SK-N-SH (cell line): ENCODE measurements around the gene ADGRE3. TPM values are rescaled to one million over a fixed set of nuclear protein-coding genes. Genes with fewer than 3 reads are reported as not detected.

Experiments used
- CTCF ChIA-PET: fragments of 300-600, 350-600 bp; formaldehyde crosslinking; extraction: SDS; loops from one replicate; lab custom pipeline; 2021; lab: Yijun Ruan, JAX
- POLR2A ChIA-PET: fragments of 350-600 bp; sonication (Branson Sonifier 250); formaldehyde crosslinking; extraction: SDS; loops from one replicate; lab custom pipeline; 2020; ENCODE audit warnings: antibody characterized with exemption, inconsistent platforms; lab: Yijun Ruan, JAX
- DNase-seq: peaks from one replicate; pipeline ENCODE4 v3.0.0; 2012
- H2AFZ ChIP-seq: fragments of 200-600 bp; sonication (generic); 2 replicates; pipeline ENCODE4 v1.8.1; 2016; ENCODE audit warnings: antibody characterized with exemption, mild to moderate bottlenecking, low read depth
- H3F3A ChIP-seq: fragments of 200-600 bp; sonication (generic); replicated peaks from 2 replicates; pipeline ENCODE3; 2016; ENCODE audit warnings: antibody characterized with exemption, mild to moderate bottlenecking; ENCODE audit not compliant: insufficient read depth
- H3K27ac ChIP-seq, 2 experiments: fragments of 200-500 bp in 1 of 2; fragments of 200-600 bp in 1 of 2; sonication (Bioruptor generic) in 1 of 2; sonication (generic), shearing (Covaris generic) in 1 of 2; 2 replicates each; pipeline versions ENCODE4 v1.5.1 to v1.6.1; 2014 to 2016; ENCODE audit warnings: low read depth in 2 of 2, inconsistent platforms in 1 of 2, low read length in 1 of 2, mild to moderate bottlenecking in 1 of 2, mixed read lengths in 1 of 2
- H3K27me3 ChIP-seq: fragments of 200-600 bp; sonication (generic), shearing (Covaris generic); 2 replicates; pipeline ENCODE4 v1.6.1; 2016; ENCODE audit warnings: mixed run types; ENCODE audit not compliant: insufficient read depth
- H3K36me3 ChIP-seq, 2 experiments: fragments of 200-500 bp in 1 of 2; fragments of 200-600 bp in 1 of 2; sonication (Bioruptor generic) in 1 of 2; sonication (generic) in 1 of 2; replicated peaks in 1 of 2; 2 replicates each; pipeline versions ENCODE3 to v1.5.1; 2014 to 2016; ENCODE audit warnings: low read length in 1 of 2, mild to moderate bottlenecking in 1 of 2; ENCODE audit not compliant: insufficient read depth in 2 of 2, control insufficient read depth in 1 of 2
- H3K4me1 ChIP-seq, 2 experiments: fragments of 200-500 bp in 1 of 2; fragments of 200-600 bp in 1 of 2; sonication (Bioruptor generic) in 1 of 2; sonication (generic), shearing (Covaris generic) in 1 of 2; 2 replicates each; pipeline versions ENCODE4 v1.5.1 to v1.6.1; 2014 to 2016; ENCODE audit warnings: low read depth in 1 of 2, low read length in 1 of 2, mixed run types in 1 of 2; ENCODE audit not compliant: insufficient read depth in 2 of 2, control insufficient read depth in 1 of 2
- H3K4me2 ChIP-seq: fragments of 200-600 bp; sonication (generic), shearing (Covaris generic); 2 replicates; pipeline ENCODE4 v1.6.1; 2017; ENCODE audit warnings: mixed run types
- H3K4me3 ChIP-seq, 2 experiments: fragments of 200-500 bp in 1 of 2; fragments of 200-600 bp in 1 of 2; sonication (Bioruptor generic) in 1 of 2; sonication (generic), shearing (Covaris generic) in 1 of 2; 2 replicates each; pipeline versions ENCODE4 v1.5.1 to v1.8.1; 2014 to 2016; ENCODE audit warnings: low read depth in 2 of 2, inconsistent platforms in 1 of 2, low read length in 1 of 2, mild to moderate bottlenecking in 1 of 2, mixed read lengths in 1 of 2, moderate library complexity in 1 of 2
- H3K79me2 ChIP-seq: fragments of 200-600 bp; sonication (generic); 2 replicates; pipeline ENCODE4 v1.8.1; 2017; ENCODE audit warnings: mild to moderate bottlenecking; ENCODE audit not compliant: insufficient read depth
- H3K9ac ChIP-seq: fragments of 200-600 bp; sonication (generic); 2 replicates; pipeline ENCODE4 v1.6.1; 2017; ENCODE audit warnings: mixed run types
- H3K9me2 ChIP-seq: fragments of 200-600 bp; sonication (generic); 2 replicates; pipeline ENCODE4 v1.6.1; 2017; ENCODE audit warnings: mixed run types
- H3K9me3 ChIP-seq: fragments of 200-600 bp; sonication (generic); 2 replicates; pipeline ENCODE4 v1.6.1; 2017; ENCODE audit warnings: mixed run types, mild to moderate bottlenecking, moderate library complexity
- H4K20me1 ChIP-seq: fragments of 200-600 bp; sonication (generic); 2 replicates; pipeline ENCODE4 v1.6.1; 2017; ENCODE audit warnings: mild to moderate bottlenecking, mixed run types; ENCODE audit not compliant: insufficient read depth
- EZH2phosphoT487 ChIP-seq: fragments of 200-600 bp; sonication (generic); IDR thresholded peaks from 2 replicates; pipeline ENCODE4 v1.6.1; 2017; ENCODE audit warnings: low read depth, mixed run types, mild to moderate bottlenecking, antibody characterized with exemption, moderate library complexity, borderline replicate concordance
- FOSL2 ChIP-seq: IDR thresholded peaks from 2 replicates; pipeline ENCODE4 v1.4.0; 2012; ENCODE audit warnings: low read depth, mild to moderate bottlenecking, moderate library complexity, borderline replicate concordance
- FOXM1 ChIP-seq: IDR thresholded peaks from 2 replicates; pipeline ENCODE4 v1.4.0; 2012; ENCODE audit warnings: low read depth, mild to moderate bottlenecking
- GATA2 ChIP-seq: sonication (generic); formaldehyde crosslinking; IDR thresholded peaks from 2 replicates; pipeline ENCODE4 v1.5.0; 2020; ENCODE audit warnings: mild to moderate bottlenecking, missing genetic modification reagents
- JUND ChIP-seq: IDR thresholded peaks from 2 replicates; pipeline ENCODE4 v1.4.0; 2012
- MEF2A ChIP-seq: IDR thresholded peaks from 2 replicates; pipeline ENCODE4 v1.4.0; 2012; ENCODE audit warnings: low read depth, borderline replicate concordance
- NFIC ChIP-seq: IDR thresholded peaks from 2 replicates; pipeline ENCODE4 v1.4.0; 2012; ENCODE audit warnings: borderline replicate concordance
- PBX3 ChIP-seq: IDR thresholded peaks from 2 replicates; pipeline ENCODE4; 2012
- POLR2AphosphoS5 ChIP-seq: IDR thresholded peaks from 2 replicates; pipeline ENCODE4 v1.6.1; 2012; ENCODE audit warnings: low read depth, low read length
- RAD21 ChIP-seq: IDR thresholded peaks from 2 replicates; pipeline ENCODE4 v1.6.1; 2012; ENCODE audit warnings: mild to moderate bottlenecking, low read length
- RFX5 ChIP-seq: IDR thresholded peaks from 2 replicates; pipeline ENCODE4 v1.6.1; 2012; ENCODE audit warnings: mild to moderate bottlenecking, improper control_type of control experiment, low read length
- RXRA ChIP-seq: IDR thresholded peaks from 2 replicates; pipeline ENCODE4 v1.4.0; 2012; ENCODE audit warnings: low read depth, mild to moderate bottlenecking, borderline replicate concordance
- SIN3A ChIP-seq: IDR thresholded peaks from 2 replicates; pipeline ENCODE4 v1.6.1; 2012; ENCODE audit warnings: low read depth, mild to moderate bottlenecking, low read length, moderate library complexity, borderline replicate concordance
- SMC3 ChIP-seq: IDR thresholded peaks from 2 replicates; pipeline ENCODE4 v1.6.1; 2012; ENCODE audit warnings: low read depth, low read length, improper control_type of control experiment
- TAF1 ChIP-seq: IDR thresholded peaks from 2 replicates; pipeline ENCODE4 v1.6.1; 2012; ENCODE audit warnings: low read depth, mild to moderate bottlenecking, low read length, moderate library complexity, borderline replicate concordance
- USF2 ChIP-seq: fragments of 150-350 bp; IDR thresholded peaks from 2 replicates; pipeline ENCODE4 v1.6.1; 2017; ENCODE audit warnings: antibody characterized with exemption, low read length, low read depth, borderline replicate concordance
- YY1 ChIP-seq: IDR thresholded peaks from 2 replicates; pipeline ENCODE4 v1.4.0; 2012; ENCODE audit warnings: low read depth, mild to moderate bottlenecking
- WGBS: methylation state at CpG from one replicate; pipeline ENCODE4 v1.1.6; 2017; ENCODE audit warnings: low lambda C conversion rate; 5-methylcytosine and 5-hydroxymethylcytosine counted together
- polyA plus RNA-seq, 3 experiments: library from polyadenylated mRNA; depleted of rRNA; stranded (reverse); fragments of >200 nt; gene quantifications; 2 replicates each; pipeline ENCODE4 v1.2.3, GENCODE V29; 2012
- TF ChIP-seq, protein P1 (sequence below): fragments of 150-350 bp; IDR thresholded peaks from 2 replicates; pipeline ENCODE4 v1.6.1; 2016; ENCODE audit warnings: mild to moderate bottlenecking, low read depth, low read length
- TF ChIP-seq, protein P2 (sequence below): IDR thresholded peaks from 2 replicates; pipeline ENCODE4 v1.4.0; 2012; ENCODE audit warnings: low read depth, borderline replicate concordance
- TF ChIP-seq, protein P3 (sequence below): IDR thresholded peaks from 2 replicates; pipeline ENCODE4 v1.4.0; 2012; ENCODE audit warnings: low read depth, borderline replicate concordance

Gene ADGRE3
- polyA plus RNA-seq, 1 of the 3 experiments (the other 2 are of a cell fraction): not detected

DNA sequence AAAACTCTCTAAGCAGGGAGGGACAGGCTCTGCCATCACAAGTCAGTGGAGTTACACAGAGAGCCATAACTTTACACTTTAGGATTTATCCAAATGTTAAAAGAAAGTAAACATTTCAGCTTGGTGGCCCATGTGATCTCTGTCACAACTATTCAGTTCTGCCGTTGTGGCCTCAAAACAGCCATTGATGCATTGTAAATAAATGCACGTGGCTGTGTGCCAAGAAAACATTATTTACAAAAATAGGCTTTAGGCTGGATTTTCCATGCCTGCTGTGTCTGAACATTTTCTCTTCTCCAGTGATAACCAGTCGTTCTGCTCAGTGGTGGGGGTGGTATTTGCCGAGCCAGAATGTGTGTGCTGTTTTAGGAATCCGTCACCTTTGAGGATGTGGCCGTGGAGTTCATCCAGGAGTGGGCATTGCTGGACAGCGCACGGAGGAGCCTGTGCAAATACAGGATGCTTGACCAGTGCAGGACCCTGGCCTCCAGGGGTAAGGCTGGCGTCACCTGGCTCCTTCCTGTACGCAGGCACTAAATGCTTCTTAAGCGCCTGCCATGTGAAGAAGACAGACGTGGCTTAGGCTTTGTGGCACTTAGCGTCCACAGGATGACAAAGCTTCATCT is 20.1 kb upstream of the ADGRE3 start:
- H3K36me3 ChIP-seq: peaks cover 31 to 32% of the 10 kb centered on the region in 2 experiments
- H2AFZ ChIP-seq: no peak overlapping the region
- H3K9me3 ChIP-seq: no peaks in the 10 kb centered on the region
- POLR2A ChIA-PET: interaction anchor here (0.6 kb wide), 1 partner anchor 118 kb away, joined by 4 read pairs; no protein-coding TSS in a partner anchor
- H4K20me1 ChIP-seq: 0 out of 2 replicates have a peak, but pooled peaks cover 8% of the 10 kb centered on the region
- H3K27me3 ChIP-seq: no peaks in the 10 kb centered on the region
- 91% methylated on average over 9 of the region's 13 CpGs for WGBS
- no peak overlapping the region for H3K4me2 ChIP-seq
- CTCF ChIA-PET: no interaction called here
- peaks cover 5% of the 10 kb centered on the region for H3F3A ChIP-seq
- H3K79me2 ChIP-seq: peaks cover 27% of the 10 kb centered on the region
- H3K9ac ChIP-seq: no peak overlapping the region
- TF ChIP-seq SMC3 (no peak), TAF1 (no peak), JUND (no peak), MEF2A (no peak), NFIC (no peak), FOSL2 (no peak), POLR2AphosphoS5 (no peak), SIN3A (no peak), RFX5 (no peak), YY1 (no peak), GATA2 (CRISPR knock-in tag) (no peak), PBX3 (no peak), USF2 (no peak), EZH2phosphoT487 (no peak), RXRA (no peak), FOXM1 (no peak), RAD21 (no peak)
- TF ChIP-seq, protein P1, sequence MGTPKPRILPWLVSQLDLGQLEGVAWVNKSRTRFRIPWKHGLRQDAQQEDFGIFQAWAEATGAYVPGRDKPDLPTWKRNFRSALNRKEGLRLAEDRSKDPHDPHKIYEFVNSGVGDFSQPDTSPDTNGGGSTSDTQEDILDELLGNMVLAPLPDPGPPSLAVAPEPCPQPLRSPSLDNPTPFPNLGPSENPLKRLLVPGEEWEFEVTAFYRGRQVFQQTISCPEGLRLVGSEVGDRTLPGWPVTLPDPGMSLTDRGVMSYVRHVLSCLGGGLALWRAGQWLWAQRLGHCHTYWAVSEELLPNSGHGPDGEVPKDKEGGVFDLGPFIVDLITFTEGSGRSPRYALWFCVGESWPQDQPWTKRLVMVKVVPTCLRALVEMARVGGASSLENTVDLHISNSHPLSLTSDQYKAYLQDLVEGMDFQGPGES: no peak
- TF ChIP-seq, protein P2, sequence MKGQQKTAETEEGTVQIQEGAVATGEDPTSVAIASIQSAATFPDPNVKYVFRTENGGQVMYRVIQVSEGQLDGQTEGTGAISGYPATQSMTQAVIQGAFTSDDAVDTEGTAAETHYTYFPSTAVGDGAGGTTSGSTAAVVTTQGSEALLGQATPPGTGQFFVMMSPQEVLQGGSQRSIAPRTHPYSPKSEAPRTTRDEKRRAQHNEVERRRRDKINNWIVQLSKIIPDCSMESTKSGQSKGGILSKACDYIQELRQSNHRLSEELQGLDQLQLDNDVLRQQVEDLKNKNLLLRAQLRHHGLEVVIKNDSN: no peak
- TF ChIP-seq, protein P3, sequence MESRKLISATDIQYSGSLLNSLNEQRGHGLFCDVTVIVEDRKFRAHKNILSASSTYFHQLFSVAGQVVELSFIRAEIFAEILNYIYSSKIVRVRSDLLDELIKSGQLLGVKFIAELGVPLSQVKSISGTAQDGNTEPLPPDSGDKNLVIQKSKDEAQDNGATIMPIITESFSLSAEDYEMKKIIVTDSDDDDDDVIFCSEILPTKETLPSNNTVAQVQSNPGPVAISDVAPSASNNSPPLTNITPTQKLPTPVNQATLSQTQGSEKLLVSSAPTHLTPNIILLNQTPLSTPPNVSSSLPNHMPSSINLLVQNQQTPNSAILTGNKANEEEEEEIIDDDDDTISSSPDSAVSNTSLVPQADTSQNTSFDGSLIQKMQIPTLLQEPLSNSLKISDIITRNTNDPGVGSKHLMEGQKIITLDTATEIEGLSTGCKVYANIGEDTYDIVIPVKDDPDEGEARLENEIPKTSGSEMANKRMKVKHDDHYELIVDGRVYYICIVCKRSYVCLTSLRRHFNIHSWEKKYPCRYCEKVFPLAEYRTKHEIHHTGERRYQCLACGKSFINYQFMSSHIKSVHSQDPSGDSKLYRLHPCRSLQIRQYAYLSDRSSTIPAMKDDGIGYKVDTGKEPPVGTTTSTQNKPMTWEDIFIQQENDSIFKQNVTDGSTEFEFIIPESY: no peak
- TF ChIP-seq, all 33 proteins: peak for 0
- Histone ChIP-seq H3K9me2 (no peaks in the 10 kb centered on the region), H3K4me1 (peaks cover 0 to 7% of the 10 kb centered on the region in 2 experiments; a peak in 3 of 4 replicates), H3K4me3 (no peak overlapping the region), H3K27ac (no peak overlapping the region)
- no peak for DNase-seq
